SK-N-SH (cell line): ENCODE measurements around the gene GPD1. TPM values are rescaled to one million over a fixed set of nuclear protein-coding genes. Genes with fewer than 3 reads are reported as not detected.
A peak's percentile ranks its signal among the peaks of the same experiment; 100 is the strongest.

Experiments
- CTCF ChIA-PET: fragments of 300-600, 350-600 bp; formaldehyde crosslinking; extraction: SDS; loops from one replicate; lab custom pipeline; 2021; lab: Yijun Ruan, JAX
- POLR2A ChIA-PET: fragments of 350-600 bp; sonication (Branson Sonifier 250); formaldehyde crosslinking; extraction: SDS; loops from one replicate; lab custom pipeline; 2020; ENCODE audit warnings: antibody characterized with exemption, inconsistent platforms; lab: Yijun Ruan, JAX
- DNase-seq: peaks from one replicate; pipeline ENCODE4 v3.0.0; 2012
- H2AFZ ChIP-seq: fragments of 200-600 bp; sonication (generic); 2 replicates; pipeline ENCODE4 v1.8.1; 2016; ENCODE audit warnings: antibody characterized with exemption, mild to moderate bottlenecking, low read depth
- H3F3A ChIP-seq: fragments of 200-600 bp; sonication (generic); replicated peaks from 2 replicates; pipeline ENCODE3; 2016; ENCODE audit warnings: antibody characterized with exemption, mild to moderate bottlenecking; ENCODE audit not compliant: insufficient read depth
- H3K27ac ChIP-seq, 2 experiments: fragments of 200-500 bp in 1 of 2; fragments of 200-600 bp in 1 of 2; sonication (Bioruptor generic) in 1 of 2; sonication (generic), shearing (Covaris generic) in 1 of 2; 2 replicates each; pipeline versions ENCODE4 v1.5.1 to v1.6.1; 2014 to 2016; ENCODE audit warnings: low read depth in 2 of 2, inconsistent platforms in 1 of 2, low read length in 1 of 2, mild to moderate bottlenecking in 1 of 2, mixed read lengths in 1 of 2
- H3K27me3 ChIP-seq: fragments of 200-600 bp; sonication (generic), shearing (Covaris generic); 2 replicates; pipeline ENCODE4 v1.6.1; 2016; ENCODE audit warnings: mixed run types; ENCODE audit not compliant: insufficient read depth
- H3K36me3 ChIP-seq, 2 experiments: fragments of 200-500 bp in 1 of 2; fragments of 200-600 bp in 1 of 2; sonication (Bioruptor generic) in 1 of 2; sonication (generic) in 1 of 2; replicated peaks in 1 of 2; 2 replicates each; pipeline versions ENCODE3 to v1.5.1; 2014 to 2016; ENCODE audit warnings: low read length in 1 of 2, mild to moderate bottlenecking in 1 of 2; ENCODE audit not compliant: insufficient read depth in 2 of 2, control insufficient read depth in 1 of 2
- H3K4me1 ChIP-seq, 2 experiments: fragments of 200-500 bp in 1 of 2; fragments of 200-600 bp in 1 of 2; sonication (Bioruptor generic) in 1 of 2; sonication (generic), shearing (Covaris generic) in 1 of 2; 2 replicates each; pipeline versions ENCODE4 v1.5.1 to v1.6.1; 2014 to 2016; ENCODE audit warnings: low read depth in 1 of 2, low read length in 1 of 2, mixed run types in 1 of 2; ENCODE audit not compliant: insufficient read depth in 2 of 2, control insufficient read depth in 1 of 2
- H3K4me2 ChIP-seq: fragments of 200-600 bp; sonication (generic), shearing (Covaris generic); 2 replicates; pipeline ENCODE4 v1.6.1; 2017; ENCODE audit warnings: mixed run types
- H3K4me3 ChIP-seq, 2 experiments: fragments of 200-500 bp in 1 of 2; fragments of 200-600 bp in 1 of 2; sonication (Bioruptor generic) in 1 of 2; sonication (generic), shearing (Covaris generic) in 1 of 2; 2 replicates each; pipeline versions ENCODE4 v1.5.1 to v1.8.1; 2014 to 2016; ENCODE audit warnings: low read depth in 2 of 2, inconsistent platforms in 1 of 2, low read length in 1 of 2, mild to moderate bottlenecking in 1 of 2, mixed read lengths in 1 of 2, moderate library complexity in 1 of 2
- H3K79me2 ChIP-seq: fragments of 200-600 bp; sonication (generic); 2 replicates; pipeline ENCODE4 v1.8.1; 2017; ENCODE audit warnings: mild to moderate bottlenecking; ENCODE audit not compliant: insufficient read depth
- H3K9ac ChIP-seq: fragments of 200-600 bp; sonication (generic); 2 replicates; pipeline ENCODE4 v1.6.1; 2017; ENCODE audit warnings: mixed run types
- H3K9me2 ChIP-seq: fragments of 200-600 bp; sonication (generic); 2 replicates; pipeline ENCODE4 v1.6.1; 2017; ENCODE audit warnings: mixed run types
- H3K9me3 ChIP-seq: fragments of 200-600 bp; sonication (generic); 2 replicates; pipeline ENCODE4 v1.6.1; 2017; ENCODE audit warnings: mixed run types, mild to moderate bottlenecking, moderate library complexity
- H4K20me1 ChIP-seq: fragments of 200-600 bp; sonication (generic); 2 replicates; pipeline ENCODE4 v1.6.1; 2017; ENCODE audit warnings: mild to moderate bottlenecking, mixed run types; ENCODE audit not compliant: insufficient read depth
- CHD2 ChIP-seq: fragments of 150-350 bp; IDR thresholded peaks from 2 replicates; pipeline ENCODE4 v1.6.1; 2018; ENCODE audit warnings: low read length; ENCODE audit not compliant: partially characterized antibody
- FOSL2 ChIP-seq: IDR thresholded peaks from 2 replicates; pipeline ENCODE4 v1.4.0; 2012; ENCODE audit warnings: low read depth, mild to moderate bottlenecking, moderate library complexity, borderline replicate concordance
- FOXJ3 ChIP-seq: sonication (generic); formaldehyde crosslinking; IDR thresholded peaks from 2 replicates; pipeline ENCODE4 v1.5.1; 2020; ENCODE audit warnings: mild to moderate bottlenecking, missing genetic modification reagents
- FOXM1 ChIP-seq: IDR thresholded peaks from 2 replicates; pipeline ENCODE4 v1.4.0; 2012; ENCODE audit warnings: low read depth, mild to moderate bottlenecking
- GATA2 ChIP-seq: sonication (generic); formaldehyde crosslinking; IDR thresholded peaks from 2 replicates; pipeline ENCODE4 v1.5.0; 2020; ENCODE audit warnings: mild to moderate bottlenecking, missing genetic modification reagents
- NFIC ChIP-seq: IDR thresholded peaks from 2 replicates; pipeline ENCODE4 v1.4.0; 2012; ENCODE audit warnings: borderline replicate concordance
- NRF1 ChIP-seq: IDR thresholded peaks from 2 replicates; pipeline ENCODE4 v1.6.1; 2012; ENCODE audit warnings: low read depth, mild to moderate bottlenecking, low read length
- RAD21 ChIP-seq: IDR thresholded peaks from 2 replicates; pipeline ENCODE4 v1.6.1; 2012; ENCODE audit warnings: mild to moderate bottlenecking, low read length
- REST ChIP-seq: IDR thresholded peaks from 2 replicates; pipeline ENCODE4 v1.6.1; 2012; ENCODE audit warnings: mild to moderate bottlenecking, low read depth, low read length, moderate library complexity
- SIN3A ChIP-seq: IDR thresholded peaks from 2 replicates; pipeline ENCODE4 v1.6.1; 2012; ENCODE audit warnings: low read depth, mild to moderate bottlenecking, low read length, moderate library complexity, borderline replicate concordance
- SMC3 ChIP-seq: IDR thresholded peaks from 2 replicates; pipeline ENCODE4 v1.6.1; 2012; ENCODE audit warnings: low read depth, low read length, improper control_type of control experiment
- TCF12 ChIP-seq: IDR thresholded peaks from 2 replicates; pipeline ENCODE4 v1.4.0; 2012
- TEAD4 ChIP-seq: IDR thresholded peaks from 2 replicates; pipeline ENCODE4 v1.4.0; 2012; ENCODE audit warnings: mild to moderate bottlenecking, borderline replicate concordance; ENCODE audit not compliant: insufficient read depth
- YY1 ChIP-seq: IDR thresholded peaks from 2 replicates; pipeline ENCODE4 v1.4.0; 2012; ENCODE audit warnings: low read depth, mild to moderate bottlenecking
- ZBTB33 ChIP-seq: IDR thresholded peaks from 2 replicates; pipeline ENCODE4 v1.4.0; 2012; ENCODE audit warnings: low read depth, borderline replicate concordance
- whole genome bisulfite sequencing: methylation state at CpG from one replicate; pipeline ENCODE4 v1.1.6; 2017; ENCODE audit warnings: low lambda C conversion rate; 5-methylcytosine and 5-hydroxymethylcytosine counted together
- polyA plus RNA-seq, 3 experiments: library from polyadenylated mRNA; depleted of rRNA; stranded (reverse); fragments of >200 nt; gene quantifications; 2 replicates each; pipeline ENCODE4 v1.2.3, GENCODE V29; 2012

The GPD1 gene
- polyA plus RNA-seq, 1 of the 3 experiments (the other 2 are of a cell fraction) = 0.07 TPM

GRCh38 chr12:50087995-50088394 is 15.8 kb upstream of the GPD1 start:
- Histone ChIP-seq H3K36me3 (peaks cover 42 to 51% of the 10 kb centered on the region in 2 experiments), H3K79me2 (peaks cover 38% of the 10 kb centered on the region), H3K4me3 (peak overlapping the region in 1 of 2 experiments; percentile 14; a peak in 1 of 4 replicates), H3K9me3 (no peaks in the 10 kb centered on the region), H3K9ac (peak overlapping the region; percentile 47; the same call in 1 of the 2 replicates), H3K4me1 (peaks cover 18 to 22% of the 10 kb centered on the region in 2 experiments), H3K9me2 (no peaks in the 10 kb centered on the region), H3K4me2 (peak overlapping the region; percentile 65), H3F3A (peaks cover 43% of the 10 kb centered on the region), H3K27me3 (no peaks in the 10 kb centered on the region), H4K20me1 (peaks cover 22% of the 10 kb centered on the region), H3K27ac (peak overlapping the region in 1 of 2 experiments; percentile 71; a peak in 2 of 4 replicates), H2AFZ (no peak overlapping the region)
- DNase-seq = no peak
- peak; percentile 30; the same call in 1 of the 2 replicates for TF ChIP-seq FOSL2
- TF ChIP-seq ZBTB33 = no peak
- no peak for TF ChIP-seq TEAD4
- no peak for TF ChIP-seq SMC3
- no peak for TF ChIP-seq FOXJ3 (CRISPR knock-in tag)
- TF ChIP-seq YY1 = no peak
- TF ChIP-seq CHD2 = no peak
- no peak for TF ChIP-seq SIN3A
- TF ChIP-seq GATA2 (CRISPR knock-in tag) = no peak
- TF ChIP-seq REST = no peak
- no peak for TF ChIP-seq NRF1
- peak; percentile 28; the same call in 1 of the 2 replicates for TF ChIP-seq TCF12
- no peak for TF ChIP-seq NFIC
- TF ChIP-seq FOXM1 = no peak
- TF ChIP-seq RAD21 = no peak
- 17% methylated on average over 3 of the region's 3 CpGs for WGBS
- ChIA-PET POLR2A (interaction anchor here (0.7 to 2.7 kb wide), 2 partner anchors 24 to 190 kb away, joined by 3 to 19 read pairs; partner anchors contain the start of gene COX14), CTCF (interaction anchor here (0.6 to 5.1 kb wide), 22 partner anchors 9 to 391 kb away, joined by 3 to 74 read pairs (median 4); partner anchors contain the start of genes CERS5, COX14 and GPD1)
